Liver (tissue), 9 donors: ENCODE measurements around the gene CELF5. TPM values are rescaled to one million over a fixed set of nuclear protein-coding genes. Genes with fewer than 3 reads are reported as not detected.

Experiments used
- DNase-seq: peaks from one replicate; pipeline ENCODE4 v3.0.0-alpha.2; 2017; ENCODE audit warnings: low spot score
- H3K27ac ChIP-seq, 2 donors: one replicate each; pipeline ENCODE4 v1.7.0; 2013; ENCODE audit warnings: inconsistent platforms in 2 of 2, low read length in 2 of 2, control low read depth in 1 of 2, low read depth in 1 of 2, mild to moderate bottlenecking in 1 of 2
- H3K27me3 ChIP-seq, 4 donors: one replicate each; pipeline versions ENCODE4 v1.6.1 to v1.7.0; 2013; ENCODE audit warnings: low read length in 3 of 4, inconsistent platforms in 1 of 4, mild to moderate bottlenecking in 1 of 4, moderate library complexity in 1 of 4; ENCODE audit not compliant: control insufficient read depth in 4 of 4, insufficient read depth in 4 of 4
- H3K36me3 ChIP-seq, 4 donors: one replicate each; pipeline versions ENCODE4 v1.6.1 to v1.7.0; 2013; ENCODE audit warnings: low read length in 3 of 4, mild to moderate bottlenecking in 3 of 4, low read depth in 1 of 4, moderate library complexity in 1 of 4; ENCODE audit not compliant: control insufficient read depth in 4 of 4, insufficient read depth in 3 of 4
- H3K4me1 ChIP-seq, 4 donors: one replicate each; pipeline versions ENCODE4 v1.6.1 to v1.7.0; 2013; ENCODE audit warnings: low read length in 3 of 4, mild to moderate bottlenecking in 3 of 4, moderate library complexity in 1 of 4; ENCODE audit not compliant: control insufficient read depth in 4 of 4, insufficient read depth in 4 of 4
- H3K4me3 ChIP-seq, 3 donors: one replicate each; pipeline versions ENCODE4 v1.6.1 to v1.7.0; 2013; ENCODE audit warnings: low read length in 3 of 3, control low read depth in 1 of 3, low read depth in 1 of 3, mild to moderate bottlenecking in 1 of 3
- H3K9ac ChIP-seq, 2 donors: one replicate each; pipeline ENCODE4 v1.7.0; 2013; ENCODE audit warnings: low read length in 2 of 2, mild to moderate bottlenecking in 2 of 2, moderate library complexity in 2 of 2, control low read depth in 1 of 2, low read depth in 1 of 2
- H3K9me3 ChIP-seq, 4 donors: one replicate each; pipeline versions ENCODE4 v1.6.1 to v1.7.0; 2013; ENCODE audit warnings: low read length in 3 of 4; ENCODE audit not compliant: control insufficient read depth in 4 of 4
- ATF3 ChIP-seq: IDR thresholded peaks from 2 replicates; pipeline ENCODE4 v1.6.1; 2016; ENCODE audit warnings: antibody characterized with exemption
- CTCF ChIP-seq: fragments of 150-350 bp; IDR thresholded peaks from 2 replicates; pipeline ENCODE4 v1.5.1; 2017; ENCODE audit warnings: improper control_type of control experiment, low read depth, low read length; ENCODE audit not compliant: missing input control
- EGR1 ChIP-seq, 2 donors: IDR thresholded peaks; 2 replicates each; pipeline ENCODE4 v1.6.1; 2016 to 2018; ENCODE audit warnings: antibody characterized with exemption in 2 of 2, low read depth in 2 of 2
- FOXA1 ChIP-seq: IDR thresholded peaks from 2 replicates; pipeline ENCODE4 v1.6.1; 2016; ENCODE audit warnings: antibody characterized with exemption
- FOXA2 ChIP-seq: IDR thresholded peaks from 2 replicates; pipeline ENCODE4 v1.6.1; 2016; ENCODE audit warnings: antibody characterized with exemption
- GABPA ChIP-seq, 2 donors: IDR thresholded peaks in 1 of 2; conservative IDR thresholded peaks in 1 of 2; 2 replicates each; pipeline ENCODE4 v1.6.1; 2016; ENCODE audit warnings: antibody characterized with exemption in 2 of 2, mild to moderate bottlenecking in 1 of 2, moderate library complexity in 1 of 2
- HNF4A ChIP-seq, 2 donors: conservative IDR thresholded peaks; 2 replicates each; pipeline ENCODE4 v1.6.1; 2016; ENCODE audit warnings: antibody characterized with exemption in 2 of 2, mild to moderate bottlenecking in 2 of 2
- HNF4G ChIP-seq: IDR thresholded peaks from 2 replicates; pipeline ENCODE4 v1.6.1; 2016; ENCODE audit warnings: antibody characterized with exemption
- JUND ChIP-seq, 2 donors: IDR thresholded peaks; 2 replicates each; pipeline ENCODE4 v1.6.1; 2016; ENCODE audit warnings: antibody characterized with exemption in 2 of 2
- MAX ChIP-seq: IDR thresholded peaks from 2 replicates; pipeline ENCODE4 v1.6.1; 2016; ENCODE audit warnings: antibody characterized with exemption
- NR2F2 ChIP-seq: IDR thresholded peaks from 2 replicates; pipeline ENCODE4 v1.6.1; 2016; ENCODE audit warnings: antibody characterized with exemption
- RAD21 ChIP-seq, 2 donors: IDR thresholded peaks; 2 replicates each; pipeline ENCODE4 v1.6.1; 2016; ENCODE audit warnings: antibody characterized with exemption in 2 of 2, mild to moderate bottlenecking in 2 of 2
- REST ChIP-seq: IDR thresholded peaks from 2 replicates; pipeline ENCODE4 v1.6.1; 2016; ENCODE audit warnings: antibody characterized with exemption, mild to moderate bottlenecking
- RXRA ChIP-seq, 2 donors: IDR thresholded peaks; 2 replicates each; pipeline ENCODE4 v1.6.1; 2017 to 2018; ENCODE audit warnings: antibody characterized with exemption in 2 of 2, mild to moderate bottlenecking in 1 of 2
- SP1 ChIP-seq: IDR thresholded peaks from 2 replicates; pipeline ENCODE4 v1.6.1; 2018; ENCODE audit warnings: antibody characterized with exemption, mild to moderate bottlenecking
- TAF1 ChIP-seq: conservative IDR thresholded peaks from 2 replicates; pipeline ENCODE4 v1.6.1; 2016; ENCODE audit warnings: antibody characterized with exemption, mild to moderate bottlenecking
- YY1 ChIP-seq: IDR thresholded peaks from 2 replicates; pipeline ENCODE4 v1.6.1; 2016; ENCODE audit warnings: antibody characterized with exemption, mild to moderate bottlenecking
- ZBTB33 ChIP-seq: IDR thresholded peaks from 2 replicates; pipeline ENCODE4 v1.6.1; 2016; ENCODE audit warnings: antibody characterized with exemption
- WGBS: extraction: QIAGEN DNeasy Blood & Tissue Kit; methylation state at CpG from one replicate; pipeline ENCODE4 v1.1.7; 2013; 5-methylcytosine and 5-hydroxymethylcytosine counted together
- polyA plus RNA-seq, 2 donors: library from polyadenylated mRNA; stranded (reverse) in 1 of 2; unstranded in 1 of 2; fragments of 200-250 nt in 1 of 2; fragments of >200 nt in 1 of 2; fragmentation: Nextera tagmentation in 1 of 2; extraction: Ambion mirVana in 1 of 2; gene quantifications; one replicate each; pipeline versions ENCODE4 v1.2.1 to v1.2.3, GENCODE V29; 2013 to 2015
- total RNA-seq, 2 donors: library from RNA; depleted of rRNA; stranded (reverse); fragments of >200 nt; gene quantifications; one replicate each; pipeline ENCODE4 v1.2.3, GENCODE V29; 2014
- donor health status: healthy.
- donor health status: healthy.
- donor health status: healthy.
- donor health status: healthy.
- donor health status: healthy.

The CELF5 gene
- total and polyA plus RNA-seq, 4 donors = 0.06 to 0.50 (median 0.26) TPM

GRCh38 chr19:3338541-3339181 is 114.2 kb downstream of the CELF5 start:
- 15% methylated on average over 12 of the region's 12 CpGs for whole genome bisulfite sequencing
- H3K9ac ChIP-seq = peak overlapping the region in 1 of 2 donors; percentile 60
- H3K27ac ChIP-seq = peak overlapping the region; percentile 92 to 93
- no peak for DNase-seq
- no peak for TF ChIP-seq MAX
- TF ChIP-seq RAD21 (IDR thresholded peaks at IDR 0.05) = peak in 1 of 2 donors; percentile 14
- TF ChIP-seq GABPA (IDR thresholded peaks at IDR 0.05 in 1 of 2, conservative IDR thresholded peaks at IDR 0.05 in 1 of 2) = peak in 1 of 2 donors; percentile 17
- no peak for TF ChIP-seq YY1
- TF ChIP-seq CTCF = no peak
- TF ChIP-seq HNF4A (conservative IDR thresholded peaks at IDR 0.05) = peak; percentile 54 to 59
- no peak for TF ChIP-seq ATF3
- TF ChIP-seq HNF4G = no peak
- no peak for TF ChIP-seq FOXA1
- TF ChIP-seq TAF1 = no peak
- TF ChIP-seq ZBTB33 = no peak
- no peak for TF ChIP-seq JUND (IDR thresholded peaks at IDR 0.05)
- TF ChIP-seq SP1 = peak; percentile 49
- TF ChIP-seq REST = no peak
- TF ChIP-seq FOXA2 = no peak
- TF ChIP-seq RXRA (IDR thresholded peaks at IDR 0.05) = peak in 1 of 2 donors; percentile 37
- TF ChIP-seq NR2F2 = peak; percentile 96
- TF ChIP-seq EGR1 (IDR thresholded peaks at IDR 0.05; ENCODE audit: low read depth in 2 of 2) = no peak
- H3K4me3 ChIP-seq = no peak overlapping the region
- no peaks in the 10 kb centered on the region for H3K36me3 ChIP-seq
- no peaks in the 10 kb centered on the region for H3K9me3 ChIP-seq
- no peaks in the 10 kb centered on the region for H3K27me3 ChIP-seq
- peaks cover 31 to 50% (median 38%) of the 10 kb centered on the region in 4 donors for H3K4me1 ChIP-seq
